Breast epithelium (tissue), 4 donors: ENCODE measurements around the gene NOVA2. TPM values are rescaled to one million over a fixed set of nuclear protein-coding genes. Genes with fewer than 3 reads are reported as not detected.

ENCODE experiments used
- DNase-seq, 2 donors: peaks; one replicate each; pipeline ENCODE4 v3.0.0-alpha.2; 2019; ENCODE audit warnings: low spot score in 2 of 2
- H3K27ac ChIP-seq, 2 donors: fragments of 200-600 bp; sonication (generic) in 1 of 2; one replicate each; pipeline ENCODE4 v1.5.1; 2016 to 2019; ENCODE audit warnings: mild to moderate bottlenecking in 1 of 2
- H3K27me3 ChIP-seq, 2 donors: fragments of 200-600 bp; sonication (generic) in 1 of 2; one replicate each; pipeline versions ENCODE4 v1.5.1 to v1.6.0; 2017 to 2019; ENCODE audit warnings: control low read depth in 1 of 2, mild to moderate bottlenecking in 1 of 2
- H3K36me3 ChIP-seq: fragments of 200-600 bp; one replicate; pipeline ENCODE4 v1.5.1; 2019
- H3K4me1 ChIP-seq, 2 donors: fragments of 200-600 bp; sonication (generic); one replicate each; pipeline ENCODE4 v1.5.1; 2016 to 2019; ENCODE audit warnings: control low read depth in 1 of 2
- H3K4me3 ChIP-seq, 3 donors: fragments of 200-600 bp; sonication (generic); 1 replicate in 2 of 3; 2 replicates in 1 of 3; pipeline ENCODE4 v1.5.1; 2016 to 2019; ENCODE audit warnings: mild to moderate bottlenecking in 3 of 3, moderate library complexity in 2 of 3
- H3K9me3 ChIP-seq, 2 donors: fragments of 200-600 bp; sonication (generic) in 1 of 2; one replicate each; pipeline ENCODE4 v1.5.1; 2016 to 2019; ENCODE audit warnings: control low read depth in 1 of 2
- POLR2A ChIP-seq: fragments of 450-650 bp; IDR thresholded peaks from one replicate; pipeline ENCODE4 v1.6.1; 2016; ENCODE audit warnings: antibody characterized with exemption, mild to moderate bottlenecking, moderate library complexity
- POLR2AphosphoS5 ChIP-seq, 3 donors: sonication (generic); formaldehyde crosslinking; IDR thresholded peaks; one replicate each; pipeline ENCODE4 v1.6.1; 2017; ENCODE audit warnings: antibody characterized with exemption in 3 of 3
- intact Hi-C: fragments of 100-400 bp; cut with DNase I; formaldehyde crosslinking; loops from one replicate; pipeline ENCODE4 v1.15.1; 2023; ENCODE audit warnings: low total_unique reads
- total RNA-seq, 3 donors: library from RNA; depleted of rRNA; stranded (reverse); fragments of >200 nt; gene quantifications; one replicate each; pipeline ENCODE4 v1.1.0, GENCODE V29; 2016
- TF ChIP-seq, protein P1 (sequence below), 3 donors: fragments of 450-650 bp; IDR thresholded peaks; one replicate each; pipeline ENCODE4 v1.5.1; 2016 to 2017; ENCODE audit warnings: antibody characterized with exemption in 3 of 3, mild to moderate bottlenecking in 3 of 3, moderate library complexity in 3 of 3

NOVA2 gene
- total RNA-seq, 3 donors from 2014 or later, result 0.59 to 3.6 (median 1.1) TPM

DNA sequence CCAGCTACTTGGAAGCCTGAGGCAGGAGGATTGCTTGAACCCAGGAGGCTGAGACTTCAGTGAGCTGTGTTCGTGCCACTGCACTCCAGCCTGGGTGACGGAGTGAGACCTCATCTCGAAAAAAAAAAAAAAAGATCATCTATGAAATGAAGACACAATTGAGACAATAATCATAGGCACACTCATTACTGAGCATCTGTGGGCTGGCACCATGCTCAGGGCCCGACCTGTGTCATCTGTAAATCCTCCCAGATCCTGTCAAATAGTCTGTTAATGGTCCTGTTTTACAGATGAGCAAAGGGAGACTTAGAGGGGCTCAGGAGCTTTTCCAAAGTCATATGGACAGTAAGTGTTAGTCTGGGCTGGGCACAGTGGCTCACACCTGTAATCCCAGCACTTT lies 54.9 kb downstream of the NOVA2 start:
- Histone ChIP-seq H3K36me3 (no peaks in the 10 kb centered on the region), H3K4me3 (no peak overlapping the region), H3K27ac (no peak overlapping the region), H3K27me3 (peaks cover 0 to 4% of the 10 kb centered on the region in 2 donors), H3K9me3 (no peaks in the 10 kb centered on the region), H3K4me1 (no peaks in the 10 kb centered on the region)
- intact Hi-C loops, result no loop called here
- no peak for DNase-seq
- no peak for TF ChIP-seq POLR2AphosphoS5 (IDR thresholded peaks at IDR 0.05)
- no peak for TF ChIP-seq POLR2A
- TF ChIP-seq, protein P1, sequence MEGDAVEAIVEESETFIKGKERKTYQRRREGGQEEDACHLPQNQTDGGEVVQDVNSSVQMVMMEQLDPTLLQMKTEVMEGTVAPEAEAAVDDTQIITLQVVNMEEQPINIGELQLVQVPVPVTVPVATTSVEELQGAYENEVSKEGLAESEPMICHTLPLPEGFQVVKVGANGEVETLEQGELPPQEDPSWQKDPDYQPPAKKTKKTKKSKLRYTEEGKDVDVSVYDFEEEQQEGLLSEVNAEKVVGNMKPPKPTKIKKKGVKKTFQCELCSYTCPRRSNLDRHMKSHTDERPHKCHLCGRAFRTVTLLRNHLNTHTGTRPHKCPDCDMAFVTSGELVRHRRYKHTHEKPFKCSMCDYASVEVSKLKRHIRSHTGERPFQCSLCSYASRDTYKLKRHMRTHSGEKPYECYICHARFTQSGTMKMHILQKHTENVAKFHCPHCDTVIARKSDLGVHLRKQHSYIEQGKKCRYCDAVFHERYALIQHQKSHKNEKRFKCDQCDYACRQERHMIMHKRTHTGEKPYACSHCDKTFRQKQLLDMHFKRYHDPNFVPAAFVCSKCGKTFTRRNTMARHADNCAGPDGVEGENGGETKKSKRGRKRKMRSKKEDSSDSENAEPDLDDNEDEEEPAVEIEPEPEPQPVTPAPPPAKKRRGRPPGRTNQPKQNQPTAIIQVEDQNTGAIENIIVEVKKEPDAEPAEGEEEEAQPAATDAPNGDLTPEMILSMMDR (IDR thresholded peaks at IDR 0.05), result no peak

- peaks cover 0 to 7% of the 10 kb centered on the region in 2 donors for H3K27me3 ChIP-seq
- no peak for TF ChIP-seq POLR2A
- TF ChIP-seq, protein P1 (IDR thresholded peaks at IDR 0.05), result no peak
- TF ChIP-seq POLR2AphosphoS5 (IDR thresholded peaks at IDR 0.05), result no peak
Observed at GRCh38 chr19:45917421-45918091, 56.1 kb downstream of the NOVA2 start.

DNA sequence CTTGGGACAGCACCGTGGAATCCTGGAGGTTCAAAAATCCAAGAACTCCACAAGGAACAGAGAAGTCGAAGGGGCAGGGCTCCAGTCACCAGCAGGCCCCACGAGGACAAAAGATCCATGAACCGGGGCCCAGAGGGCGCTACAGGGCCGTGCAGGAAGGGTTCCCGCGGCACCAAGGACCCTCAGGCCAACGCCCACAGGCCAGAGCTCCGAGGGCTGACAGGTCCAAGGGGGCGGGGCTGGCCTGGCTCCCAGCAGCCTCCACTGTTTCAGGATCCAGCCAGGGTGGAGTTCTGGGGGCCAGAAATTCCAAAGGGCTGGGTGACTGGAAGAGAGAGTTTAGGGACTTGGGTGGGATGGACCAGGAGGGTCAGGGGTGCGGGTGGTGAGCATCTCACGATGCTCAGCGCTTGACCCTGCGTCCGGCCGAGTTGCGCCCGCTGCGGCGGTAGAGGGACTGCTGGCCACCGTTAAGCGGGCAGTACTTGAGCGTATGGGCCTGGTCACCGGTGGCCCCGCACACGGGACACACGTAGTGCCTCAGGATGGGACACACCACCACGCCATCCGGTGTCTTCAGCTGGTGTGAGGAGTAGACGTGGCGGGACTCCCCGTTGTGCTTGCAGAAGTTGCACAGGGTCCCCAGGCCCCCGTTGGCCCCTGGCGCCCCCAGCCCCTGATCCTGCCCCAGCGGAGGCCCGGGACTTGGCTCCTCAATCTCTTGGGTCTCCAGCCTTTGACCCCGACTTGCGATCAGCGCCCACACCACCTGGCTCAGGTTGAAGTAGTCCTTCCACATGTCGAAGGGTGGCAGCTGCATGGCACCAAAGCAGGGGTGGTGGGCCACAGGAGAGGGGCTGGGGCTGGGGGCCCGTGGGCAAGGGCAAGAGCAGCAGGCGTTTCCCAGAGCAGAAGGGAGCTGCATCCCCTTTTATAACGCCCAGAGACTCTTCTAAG lies 59.5 kb downstream of the NOVA2 start, which contains the start of gene NANOS2:
NANOS2 (minus strand) TSS at position 905 of the 957 bp plus-strand sequence; CDS start at position 820, 85 bp downstream.
- no peaks in the 10 kb centered on the region for H3K36me3 ChIP-seq
- intact Hi-C loops, result no loop called here

More at GRCh38 chr19:45917421-45918091, 56.1 kb downstream of the NOVA2 start:
- no peaks in the 10 kb centered on the region for H3K36me3 ChIP-seq
- intact Hi-C loops, result no loop called here
- H3K4me3 ChIP-seq, result no peak overlapping the region
- no peak for DNase-seq
- H3K9me3 ChIP-seq, result no peaks in the 10 kb centered on the region
- no peak overlapping the region for H3K27ac ChIP-seq
- H3K4me1 ChIP-seq, result no peaks in the 10 kb centered on the region

DNA sequence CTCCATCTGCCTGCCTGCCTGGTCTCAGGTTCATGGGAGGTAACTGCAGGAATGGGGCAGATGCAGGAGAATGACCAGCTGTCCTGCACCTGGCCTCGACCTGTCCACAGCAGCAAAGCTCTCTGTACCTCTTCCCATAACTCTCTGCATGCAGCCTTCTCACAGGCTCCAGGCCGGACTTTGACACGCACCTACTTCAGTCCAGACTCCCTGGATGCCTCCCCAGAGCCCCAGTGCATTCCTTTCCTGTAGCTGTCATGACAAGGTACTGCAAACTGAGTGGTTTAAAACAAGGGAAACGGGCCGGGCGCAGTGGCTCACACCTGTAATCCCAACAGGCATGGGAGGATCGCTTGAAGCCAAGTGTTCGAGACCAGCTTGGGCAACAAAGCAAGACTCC lies 62.4 kb downstream of the NOVA2 start:
- no peaks in the 10 kb centered on the region for H3K36me3 ChIP-seq

More for the DNA sequence above, 59.5 kb downstream of the NOVA2 start, which contains the start of gene NANOS2:
- TF ChIP-seq, protein P1 (IDR thresholded peaks at IDR 0.05), result no peak
- TF ChIP-seq POLR2A (no peak), POLR2AphosphoS5 (IDR thresholded peaks at IDR 0.05) (no peak)
- Histone ChIP-seq H3K4me3 (no peak within 1 kb of the TSS), H3K4me1 (no peaks in the 10 kb centered on the region), H3K27ac (no peak within 1 kb of the TSS), H3K27me3 (peaks cover 0 to 11% of the 10 kb centered on the region in 2 donors), H3K9me3 (no peaks in the 10 kb centered on the region)
- no peak for DNase-seq

More for the DNA sequence above, 62.4 kb downstream of the NOVA2 start:
- Histone ChIP-seq H3K4me1 (no peaks in the 10 kb centered on the region), H3K27ac (no peak overlapping the region), H3K4me3 (no peak overlapping the region), H3K9me3 (no peaks in the 10 kb centered on the region), H3K27me3 (peaks cover 0 to 11% of the 10 kb centered on the region in 2 donors)
- intact Hi-C loops, result no loop called here
- no peak for DNase-seq
- TF ChIP-seq POLR2A, result no peak
- TF ChIP-seq, protein P1 (IDR thresholded peaks at IDR 0.05), result no peak
